DND-41 (cell line): ENCODE measurements around the gene RBBP7.

Source experiments
- CTCF ChIP-seq: IDR thresholded peaks from 2 replicates; pipeline ENCODE4 v1.5.1; 2012; ENCODE audit warnings: borderline replicate concordance, low read length, moderate library complexity, mild to moderate bottlenecking; ENCODE audit not compliant: poor library complexity, severe bottlenecking; ENCODE audit errors: extremely low read depth
- EZH2 ChIP-seq: IDR thresholded peaks from 3 replicates; pipeline ENCODE4 v1.6.1; 2012; ENCODE audit warnings: borderline replicate concordance, low read depth, mild to moderate bottlenecking, moderate library complexity, low read length, inconsistent platforms; ENCODE audit not compliant: severe bottlenecking

GRCh38 chrX:16807548-16807947, 62.6 kb downstream of the RBBP7 start:
- TF ChIP-seq CTCF: no peak
- no peak for TF ChIP-seq EZH2
